ENCODE data around the gene PDE9A.

GRCh38 chr21:42673633-42674328 lies 20.4 kb downstream of the PDE9A start:
- no peak for TF ChIP-seq RAD21 (IDR thresholded peaks at IDR 0.05; ENCODE audit: low read depth)
- no peak for TF ChIP-seq USF1 (IDR thresholded peaks at IDR 0.05)
- TF ChIP-seq TAF1 (IDR thresholded peaks at IDR 0.05; ENCODE audit: low read depth), result no peak
- no peak for TF ChIP-seq CEBPB (IDR thresholded peaks at IDR 0.05)
- no peak for TF ChIP-seq REST (IDR thresholded peaks at IDR 0.05; ENCODE audit: low read depth)
- no peak for TF ChIP-seq EP300 (IDR thresholded peaks at IDR 0.05; ENCODE audit: borderline replicate concordance)
- TF ChIP-seq MAX (IDR thresholded peaks at IDR 0.05), result no peak
- no peak for TF ChIP-seq FOXM1 (IDR thresholded peaks at IDR 0.05; ENCODE audit: borderline replicate concordance, low read depth)
- TF ChIP-seq TEAD4 (IDR thresholded peaks at IDR 0.05), result no peak
- TF ChIP-seq YY1 (IDR thresholded peaks at IDR 0.05; ENCODE audit: low read depth), result no peak

All from Ishikawa (cell line).